ENCODE measurements around the gene WNT10A.
"Not testable (repeated sequence)": the region's sequence is repeated elsewhere in the genome, so short reads cannot be mapped to it uniquely, and the experiment has no call there.

WNT10A gene

GRCh38 chr2:218927876-218928275 is 47.2 kb downstream of the WNT10A start:
- DNase-seq (ENCODE audit: extremely low read depth in 1 of 2, low read depth in 1 of 2), result no peak

DNA sequence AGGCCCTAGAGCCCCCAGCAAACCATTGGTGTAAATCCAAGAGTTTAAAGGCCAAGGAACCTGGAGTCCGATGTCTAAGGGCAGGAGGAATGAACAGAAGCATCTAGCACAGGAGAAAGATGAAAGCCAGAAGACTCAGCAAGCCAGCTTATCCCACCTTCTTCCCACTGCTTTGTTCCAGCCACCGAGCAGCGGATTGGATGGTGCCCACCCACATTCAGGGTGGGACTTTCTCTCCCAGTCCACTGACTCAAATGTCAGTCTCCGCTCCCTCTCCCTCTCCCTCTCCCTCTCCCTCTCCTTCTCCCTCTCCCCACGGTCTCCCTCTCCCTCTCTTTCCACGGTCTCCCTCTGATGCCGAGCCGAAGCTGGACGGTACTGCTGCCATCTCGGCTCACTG is 49.8 kb downstream of the WNT10A start:
- DNase-seq (ENCODE audit: extremely low read depth in 1 of 2, low read depth in 1 of 2), result not testable (repeated sequence)

DNA sequence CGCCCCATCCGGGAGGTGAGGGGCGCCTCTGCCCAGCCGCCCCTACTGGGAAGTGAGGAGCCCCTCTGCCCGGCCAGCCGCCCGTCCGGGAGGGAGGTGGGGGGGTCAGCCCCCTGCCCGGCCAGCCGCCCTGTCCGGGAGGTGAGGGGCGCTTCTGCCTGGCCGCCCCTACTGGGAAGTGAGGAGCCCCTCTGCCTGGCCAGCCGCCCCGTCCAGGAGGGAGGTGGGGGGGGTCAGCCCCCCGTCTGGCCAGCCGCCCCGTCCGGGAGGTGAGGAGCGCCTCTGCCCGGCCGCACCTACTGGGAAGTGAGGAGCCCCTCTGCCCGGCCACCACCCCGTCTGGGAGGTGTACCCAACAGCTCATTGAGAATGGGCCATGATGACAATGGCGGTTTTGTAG is 51.1 kb downstream of the WNT10A start:
- DNase-seq (ENCODE audit: extremely low read depth in 1 of 2, low read depth in 1 of 2), result not testable (repeated sequence)
